ENCODE data around the gene PEX14. TPM values are rescaled to one million over a fixed set of nuclear protein-coding genes. Genes with fewer than 3 reads are reported as not detected.

The PEX14 gene
- total RNA-seq, 1 experiment from 2014 or later: 29.3 TPM

DNA sequence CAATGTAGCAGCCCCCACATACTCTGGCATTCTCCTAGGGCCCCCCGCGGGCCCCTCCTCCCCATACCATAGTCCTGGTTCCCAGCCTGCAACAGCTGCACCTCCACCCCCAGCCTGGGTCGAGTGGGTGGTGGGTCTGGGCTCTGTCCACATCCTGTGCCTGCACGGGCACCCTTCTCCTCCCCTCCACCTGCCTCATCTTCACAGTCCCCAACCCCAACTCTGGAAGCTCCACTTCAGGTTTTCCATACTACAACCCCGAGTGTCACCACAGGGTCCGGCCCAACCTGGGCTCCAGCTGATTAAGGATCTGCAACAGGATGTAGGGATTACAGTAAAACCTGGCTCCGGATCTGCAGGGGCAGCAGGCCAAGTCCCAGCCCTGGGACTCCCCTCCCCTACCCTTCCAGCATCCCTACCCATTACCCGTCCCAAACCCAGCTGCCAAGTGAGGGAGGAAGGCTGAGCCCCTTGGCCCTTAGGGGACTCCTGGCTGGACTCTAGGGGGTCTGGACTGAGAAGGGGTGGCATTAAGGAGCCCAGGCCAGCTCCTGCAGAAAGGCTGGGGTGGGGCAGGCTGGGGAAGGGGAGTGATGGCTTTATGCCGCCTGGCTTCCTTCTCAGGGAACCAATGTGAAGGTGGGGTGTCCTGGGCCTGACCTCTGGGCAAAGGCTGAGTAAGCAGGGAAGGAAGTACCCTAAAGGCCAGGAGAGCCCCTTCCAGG lies 204.9 kb downstream of the PEX14 start:
- Histone ChIP-seq H3K4me3 (replicated peaks in 1 of 2; ENCODE audit: low read depth in 1 of 2, low read length in 2 of 2) (no peak overlapping the region), H3K9me3 (ENCODE audit: control insufficient read depth in 1 of 2, insufficient read depth in 1 of 2, low read depth in 1 of 2, low read length in 2 of 2) (no peaks in the 10 kb centered on the region), H3K27me3 (ENCODE audit: insufficient read depth, low read length) (no peaks in the 10 kb centered on the region), H3K4me2 (ENCODE audit: low read length) (no peak overlapping the region), H2AFZ (ENCODE audit: low read depth, low read length, poor library complexity, severe bottlenecking) (no peak overlapping the region), H4K20me1 (ENCODE audit: insufficient read depth) (no peaks in the 10 kb centered on the region), H3K4me1 (ENCODE audit: control insufficient read depth in 1 of 2, insufficient read depth in 2 of 2, low read length in 2 of 2) (peaks cover 0 to 6% of the 10 kb centered on the region in 2 experiments; a peak in 1 of 4 replicates), H3K9me2 (ENCODE audit: insufficient read depth) (no peaks in the 10 kb centered on the region), H3K27ac (ENCODE audit: low read depth, low read length) (no peak overlapping the region), H3K36me3 (ENCODE audit: control insufficient read depth in 1 of 2, insufficient read depth in 2 of 2, low read length in 2 of 2) (no peaks in the 10 kb centered on the region), H3K79me2 (ENCODE audit: insufficient read depth, low read length) (no peaks in the 10 kb centered on the region), H3K9ac (ENCODE audit: low read length) (no peak overlapping the region)
- RAD21 ChIA-PET (ENCODE audit: low non-redundant PET in 1 of 2, low total read pairs in 2 of 2, uncharacterized antibody in 2 of 2, unreplicated experiment in 2 of 2): no interaction called here
- intact Hi-C loops (cut with micrococcal nuclease): loop anchor here (1.0 kb wide), 1 partner anchor 117 kb away; the partner anchor contains the start of gene CASZ1
- CTCF ChIA-PET: no interaction called here
- POLR2A ChIA-PET: no interaction called here
- ATAC-seq (peak; percentile 85), DNase-seq (ENCODE audit: low read depth, low spot score) (peak; percentile 65)
- no TSS peak for BruUV-seq (replicated peaks)
- no peak for TF ChIP-seq CEBPB (IDR thresholded peaks at IDR 0.05; ENCODE audit: low read depth)
- no peak for TF ChIP-seq EGR1 (IDR thresholded peaks at IDR 0.05; ENCODE audit: low read depth)
- TF ChIP-seq TCF7L2 (IDR thresholded peaks at IDR 0.05; ENCODE audit: borderline replicate concordance, extremely low read depth, insufficient read depth, insufficient read length): peak; percentile 90
- peak; percentile 61 for TF ChIP-seq YY1 (IDR thresholded peaks at IDR 0.05; ENCODE audit: extremely low read depth, insufficient replicate concordance, low read depth, low read length)
- no peak for TF ChIP-seq EZH2 (IDR thresholded peaks at IDR 0.05)
- TF ChIP-seq FOSL1 (IDR thresholded peaks at IDR 0.05; ENCODE audit: low read depth): no peak
- peak; percentile 98 for TF ChIP-seq SP1 (IDR thresholded peaks at IDR 0.05; ENCODE audit: low read depth)
- TF ChIP-seq RAD21 (IDR thresholded peaks at IDR 0.05; ENCODE audit: low read depth): no peak
- TF ChIP-seq EZH2phosphoT487 (IDR thresholded peaks at IDR 0.05; ENCODE audit: borderline replicate concordance): no peak
- no peak for TF ChIP-seq SRF (IDR thresholded peaks at IDR 0.05; ENCODE audit: low read depth)
- no peak for TF ChIP-seq ZFX (IDR thresholded peaks at IDR 0.05)
- TF ChIP-seq ZNF274 (IDR thresholded peaks at IDR 0.05; ENCODE audit: low read depth, low read length): no peak
- no peak for TF ChIP-seq CBX3 (IDR thresholded peaks at IDR 0.05; ENCODE audit: low read depth)
- TF ChIP-seq, protein P1, sequence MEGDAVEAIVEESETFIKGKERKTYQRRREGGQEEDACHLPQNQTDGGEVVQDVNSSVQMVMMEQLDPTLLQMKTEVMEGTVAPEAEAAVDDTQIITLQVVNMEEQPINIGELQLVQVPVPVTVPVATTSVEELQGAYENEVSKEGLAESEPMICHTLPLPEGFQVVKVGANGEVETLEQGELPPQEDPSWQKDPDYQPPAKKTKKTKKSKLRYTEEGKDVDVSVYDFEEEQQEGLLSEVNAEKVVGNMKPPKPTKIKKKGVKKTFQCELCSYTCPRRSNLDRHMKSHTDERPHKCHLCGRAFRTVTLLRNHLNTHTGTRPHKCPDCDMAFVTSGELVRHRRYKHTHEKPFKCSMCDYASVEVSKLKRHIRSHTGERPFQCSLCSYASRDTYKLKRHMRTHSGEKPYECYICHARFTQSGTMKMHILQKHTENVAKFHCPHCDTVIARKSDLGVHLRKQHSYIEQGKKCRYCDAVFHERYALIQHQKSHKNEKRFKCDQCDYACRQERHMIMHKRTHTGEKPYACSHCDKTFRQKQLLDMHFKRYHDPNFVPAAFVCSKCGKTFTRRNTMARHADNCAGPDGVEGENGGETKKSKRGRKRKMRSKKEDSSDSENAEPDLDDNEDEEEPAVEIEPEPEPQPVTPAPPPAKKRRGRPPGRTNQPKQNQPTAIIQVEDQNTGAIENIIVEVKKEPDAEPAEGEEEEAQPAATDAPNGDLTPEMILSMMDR (IDR thresholded peaks at IDR 0.05 in 2 of 3, conservative IDR thresholded peaks at IDR 0.05 in 1 of 3; ENCODE audit: borderline replicate concordance in 1 of 3, insufficient read depth in 1 of 3, low read depth in 2 of 3, low read length in 2 of 3): no peak
- peak; percentile 87 for TF ChIP-seq JUND (IDR thresholded peaks at IDR 0.05)
- TF ChIP-seq, protein P2, sequence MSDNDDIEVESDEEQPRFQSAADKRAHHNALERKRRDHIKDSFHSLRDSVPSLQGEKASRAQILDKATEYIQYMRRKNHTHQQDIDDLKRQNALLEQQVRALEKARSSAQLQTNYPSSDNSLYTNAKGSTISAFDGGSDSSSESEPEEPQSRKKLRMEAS (IDR thresholded peaks at IDR 0.05): no peak
- TF ChIP-seq, protein P3, sequence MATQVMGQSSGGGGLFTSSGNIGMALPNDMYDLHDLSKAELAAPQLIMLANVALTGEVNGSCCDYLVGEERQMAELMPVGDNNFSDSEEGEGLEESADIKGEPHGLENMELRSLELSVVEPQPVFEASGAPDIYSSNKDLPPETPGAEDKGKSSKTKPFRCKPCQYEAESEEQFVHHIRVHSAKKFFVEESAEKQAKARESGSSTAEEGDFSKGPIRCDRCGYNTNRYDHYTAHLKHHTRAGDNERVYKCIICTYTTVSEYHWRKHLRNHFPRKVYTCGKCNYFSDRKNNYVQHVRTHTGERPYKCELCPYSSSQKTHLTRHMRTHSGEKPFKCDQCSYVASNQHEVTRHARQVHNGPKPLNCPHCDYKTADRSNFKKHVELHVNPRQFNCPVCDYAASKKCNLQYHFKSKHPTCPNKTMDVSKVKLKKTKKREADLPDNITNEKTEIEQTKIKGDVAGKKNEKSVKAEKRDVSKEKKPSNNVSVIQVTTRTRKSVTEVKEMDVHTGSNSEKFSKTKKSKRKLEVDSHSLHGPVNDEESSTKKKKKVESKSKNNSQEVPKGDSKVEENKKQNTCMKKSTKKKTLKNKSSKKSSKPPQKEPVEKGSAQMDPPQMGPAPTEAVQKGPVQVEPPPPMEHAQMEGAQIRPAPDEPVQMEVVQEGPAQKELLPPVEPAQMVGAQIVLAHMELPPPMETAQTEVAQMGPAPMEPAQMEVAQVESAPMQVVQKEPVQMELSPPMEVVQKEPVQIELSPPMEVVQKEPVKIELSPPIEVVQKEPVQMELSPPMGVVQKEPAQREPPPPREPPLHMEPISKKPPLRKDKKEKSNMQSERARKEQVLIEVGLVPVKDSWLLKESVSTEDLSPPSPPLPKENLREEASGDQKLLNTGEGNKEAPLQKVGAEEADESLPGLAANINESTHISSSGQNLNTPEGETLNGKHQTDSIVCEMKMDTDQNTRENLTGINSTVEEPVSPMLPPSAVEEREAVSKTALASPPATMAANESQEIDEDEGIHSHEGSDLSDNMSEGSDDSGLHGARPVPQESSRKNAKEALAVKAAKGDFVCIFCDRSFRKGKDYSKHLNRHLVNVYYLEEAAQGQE (IDR thresholded peaks at IDR 0.05; ENCODE audit: low read depth): no peak
- TF ChIP-seq, protein P4, sequence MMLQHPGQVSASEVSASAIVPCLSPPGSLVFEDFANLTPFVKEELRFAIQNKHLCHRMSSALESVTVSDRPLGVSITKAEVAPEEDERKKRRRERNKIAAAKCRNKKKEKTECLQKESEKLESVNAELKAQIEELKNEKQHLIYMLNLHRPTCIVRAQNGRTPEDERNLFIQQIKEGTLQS (IDR thresholded peaks at IDR 0.05): no peak
- TF ChIP-seq, protein P5, sequence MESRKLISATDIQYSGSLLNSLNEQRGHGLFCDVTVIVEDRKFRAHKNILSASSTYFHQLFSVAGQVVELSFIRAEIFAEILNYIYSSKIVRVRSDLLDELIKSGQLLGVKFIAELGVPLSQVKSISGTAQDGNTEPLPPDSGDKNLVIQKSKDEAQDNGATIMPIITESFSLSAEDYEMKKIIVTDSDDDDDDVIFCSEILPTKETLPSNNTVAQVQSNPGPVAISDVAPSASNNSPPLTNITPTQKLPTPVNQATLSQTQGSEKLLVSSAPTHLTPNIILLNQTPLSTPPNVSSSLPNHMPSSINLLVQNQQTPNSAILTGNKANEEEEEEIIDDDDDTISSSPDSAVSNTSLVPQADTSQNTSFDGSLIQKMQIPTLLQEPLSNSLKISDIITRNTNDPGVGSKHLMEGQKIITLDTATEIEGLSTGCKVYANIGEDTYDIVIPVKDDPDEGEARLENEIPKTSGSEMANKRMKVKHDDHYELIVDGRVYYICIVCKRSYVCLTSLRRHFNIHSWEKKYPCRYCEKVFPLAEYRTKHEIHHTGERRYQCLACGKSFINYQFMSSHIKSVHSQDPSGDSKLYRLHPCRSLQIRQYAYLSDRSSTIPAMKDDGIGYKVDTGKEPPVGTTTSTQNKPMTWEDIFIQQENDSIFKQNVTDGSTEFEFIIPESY (IDR thresholded peaks at IDR 0.05; ENCODE audit: extremely low read depth, insufficient replicate concordance, low read length): no peak
- TF ChIP-seq SIN3A (IDR thresholded peaks at IDR 0.05; ENCODE audit: low read depth): no peak
- TF ChIP-seq POLR2A (IDR thresholded peaks at IDR 0.05; ENCODE audit: borderline replicate concordance, extremely low read depth, insufficient read depth, insufficient read length): no peak
